HL-60 (cell line): ENCODE data around the gene KBTBD13.

ENCODE experiments used
- DNase-seq, 2 experiments: peaks; one replicate each; pipeline ENCODE4 v3.0.0-alpha.2; 2010 to 2020; ENCODE audit warnings: low read depth in 1 of 2, low spot score in 1 of 2
- H3K27ac ChIP-seq: fragments of 250-450 bp; sonication (Bioruptor Pico); replicated peaks from 2 replicates; pipeline ENCODE4 v1.5.1; 2020; ENCODE audit warnings: mild to moderate bottlenecking, moderate library complexity
- H3K27me3 ChIP-seq: fragments of 250-450 bp; sonication (Bioruptor Pico); 2 replicates; pipeline ENCODE4 v1.5.1; 2021; ENCODE audit warnings: mild to moderate bottlenecking, moderate library complexity; ENCODE audit not compliant: insufficient read depth, poor library complexity, severe bottlenecking
- H3K4me3 ChIP-seq: replicated peaks from 2 replicates; pipeline ENCODE4 v1.5.1; 2011; ENCODE audit warnings: mild to moderate bottlenecking, control low read depth, low read length; ENCODE audit not compliant: insufficient read depth
- CTCF ChIP-seq: IDR thresholded peaks from one replicate; pipeline ENCODE4 v1.5.1; 2011; ENCODE audit warnings: low read length, control low read depth, inconsistent platforms; ENCODE audit not compliant: insufficient read depth
- GABPA ChIP-seq: IDR thresholded peaks from 2 replicates; pipeline ENCODE4 v1.6.1; 2012; ENCODE audit warnings: low read depth
- POLR2AphosphoS5 ChIP-seq: IDR thresholded peaks from 2 replicates; pipeline ENCODE4 v1.6.1; 2012; ENCODE audit warnings: low read depth
- REST ChIP-seq: IDR thresholded peaks from 2 replicates; pipeline ENCODE4 v1.6.1; 2012; ENCODE audit warnings: low read depth; ENCODE audit not compliant: insufficient replicate concordance
- SPI1 ChIP-seq: IDR thresholded peaks from 2 replicates; pipeline ENCODE4 v1.6.1; 2012; ENCODE audit warnings: low read depth, mild to moderate bottlenecking, borderline replicate concordance

The KBTBD13 gene

DNA sequence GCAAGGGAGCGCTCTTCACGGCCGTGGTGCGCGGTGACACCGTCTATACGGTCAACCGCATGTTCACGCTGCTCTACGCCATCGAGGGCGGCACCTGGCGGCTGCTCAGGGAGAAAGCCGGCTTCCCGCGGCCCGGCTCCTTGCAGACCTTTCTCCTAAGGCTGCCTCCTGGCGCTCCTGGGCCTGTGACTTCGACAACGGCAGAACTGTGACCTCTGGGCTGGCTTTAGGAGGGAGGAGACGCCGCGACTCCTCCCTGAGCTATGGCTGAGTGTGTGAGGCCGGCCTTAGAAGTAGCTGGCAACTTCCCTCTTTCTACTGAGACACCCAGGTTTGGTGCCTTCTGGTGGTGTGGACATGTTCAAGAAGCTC is 1.4 kb downstream of the KBTBD13 start:
- Histone ChIP-seq H3K4me3 (no peak overlapping the region), H3K27ac (no peak overlapping the region)
- DNase-seq: peak; percentile 20 to 54

GRCh38 chr15:65079580-65079979 is 3.0 kb downstream of the KBTBD13 start:
- Histone ChIP-seq H3K27me3 (peaks cover 19% of the 10 kb centered on the region), H3K4me3 (no peak overlapping the region), H3K27ac (no peak overlapping the region)
- TF ChIP-seq GABPA: no peak
- no peak for TF ChIP-seq CTCF
- TF ChIP-seq POLR2AphosphoS5: no peak
- TF ChIP-seq REST: no peak
- no peak for TF ChIP-seq SPI1
- no peak for DNase-seq

More for the DNA sequence above, 1.4 kb downstream of the KBTBD13 start:
- TF ChIP-seq POLR2AphosphoS5 (no peak), REST (no peak), GABPA (no peak), SPI1 (no peak), CTCF (no peak)
- H3K27me3 ChIP-seq: peaks cover 5% of the 10 kb centered on the region

DNA sequence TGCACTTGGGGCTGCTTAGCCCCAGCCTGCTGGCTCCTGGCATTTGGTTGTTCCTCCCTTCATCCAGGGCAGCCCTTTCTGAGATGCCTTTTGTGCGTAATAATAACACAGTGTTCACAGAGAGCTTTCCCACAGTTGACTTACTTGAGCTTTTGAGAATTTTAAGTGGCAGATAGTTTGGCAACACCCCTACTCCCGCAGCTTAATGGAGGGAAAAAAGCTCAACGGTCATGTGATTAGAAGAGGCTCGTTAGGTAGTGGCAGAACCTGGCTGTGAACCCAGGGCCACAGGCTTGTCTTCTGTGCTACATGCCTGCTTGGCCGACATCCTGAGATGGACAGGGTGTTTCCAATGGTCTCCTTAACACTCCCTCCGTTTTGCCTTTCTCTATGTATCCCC is 4.7 kb downstream of the KBTBD13 start:
- Histone ChIP-seq H3K4me3 (no peak overlapping the region), H3K27ac (no peak overlapping the region), H3K27me3 (peaks cover 22% of the 10 kb centered on the region)
- DNase-seq: no peak
- TF ChIP-seq POLR2AphosphoS5 (no peak), CTCF (no peak), REST (no peak), GABPA (no peak), SPI1 (no peak)
